ENCODE results near the gene CNGA2.
"Not testable (repeated sequence)": the region's sequence is repeated elsewhere in the genome, so short reads cannot be mapped to it uniquely, and the experiment has no call there.

The CNGA2 gene

DNA sequence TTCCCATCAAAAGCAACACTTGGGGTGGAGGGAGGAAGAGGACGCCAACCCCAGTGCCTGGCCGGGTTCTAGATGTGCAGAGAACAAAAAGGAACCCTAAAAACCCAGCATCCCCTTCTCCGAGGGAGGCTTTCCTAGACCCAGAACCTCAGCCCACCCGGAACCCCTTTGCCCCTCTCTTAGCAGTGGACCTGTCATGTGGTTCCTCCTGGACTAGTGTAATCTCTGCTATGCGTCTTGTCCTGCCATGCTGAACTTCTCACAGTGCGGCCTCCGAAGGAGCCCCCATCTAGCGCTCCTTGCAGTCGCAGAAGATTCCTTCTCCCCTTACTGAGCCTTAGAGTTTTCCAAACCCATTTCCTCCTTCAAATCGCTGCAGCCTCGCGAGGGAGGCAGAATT, 40.4 kb upstream of the CNGA2 start:
- H3K27ac ChIP-seq (ENCODE audit: low read depth, low read length): no peak overlapping the region
- no peaks in the 10 kb centered on the region for H4K20me1 ChIP-seq (ENCODE audit: control insufficient read depth, insufficient read depth, low read depth, low read length)
- no peaks in the 10 kb centered on the region for H3K36me3 ChIP-seq (ENCODE audit: control insufficient read depth, low read length)
- no peaks in the 10 kb centered on the region for H3K4me1 ChIP-seq (ENCODE audit: control insufficient read depth, low read length)
- H3K79me2 ChIP-seq (ENCODE audit: control insufficient read depth, low read length): no peaks in the 10 kb centered on the region
- no peaks in the 10 kb centered on the region for H3F3A ChIP-seq (ENCODE audit: control insufficient read depth, insufficient read depth)
- TF ChIP-seq EZH2phosphoT487 (IDR thresholded peaks at IDR 0.05; ENCODE audit: borderline replicate concordance, low read length): no peak
- TF ChIP-seq, protein P1, sequence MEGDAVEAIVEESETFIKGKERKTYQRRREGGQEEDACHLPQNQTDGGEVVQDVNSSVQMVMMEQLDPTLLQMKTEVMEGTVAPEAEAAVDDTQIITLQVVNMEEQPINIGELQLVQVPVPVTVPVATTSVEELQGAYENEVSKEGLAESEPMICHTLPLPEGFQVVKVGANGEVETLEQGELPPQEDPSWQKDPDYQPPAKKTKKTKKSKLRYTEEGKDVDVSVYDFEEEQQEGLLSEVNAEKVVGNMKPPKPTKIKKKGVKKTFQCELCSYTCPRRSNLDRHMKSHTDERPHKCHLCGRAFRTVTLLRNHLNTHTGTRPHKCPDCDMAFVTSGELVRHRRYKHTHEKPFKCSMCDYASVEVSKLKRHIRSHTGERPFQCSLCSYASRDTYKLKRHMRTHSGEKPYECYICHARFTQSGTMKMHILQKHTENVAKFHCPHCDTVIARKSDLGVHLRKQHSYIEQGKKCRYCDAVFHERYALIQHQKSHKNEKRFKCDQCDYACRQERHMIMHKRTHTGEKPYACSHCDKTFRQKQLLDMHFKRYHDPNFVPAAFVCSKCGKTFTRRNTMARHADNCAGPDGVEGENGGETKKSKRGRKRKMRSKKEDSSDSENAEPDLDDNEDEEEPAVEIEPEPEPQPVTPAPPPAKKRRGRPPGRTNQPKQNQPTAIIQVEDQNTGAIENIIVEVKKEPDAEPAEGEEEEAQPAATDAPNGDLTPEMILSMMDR (IDR thresholded peaks at IDR 0.05; ENCODE audit: low read depth, low read length, poor library complexity, severe bottlenecking): no peak
- H3K9me3 ChIP-seq (ENCODE audit: control insufficient read depth, insufficient read depth, low read length): no peaks in the 10 kb centered on the region
- H3K4me3 ChIP-seq (ENCODE audit: low read length): no peak overlapping the region
- no peak overlapping the region for H3K4me2 ChIP-seq (ENCODE audit: low read length)
- no peaks in the 10 kb centered on the region for H3K9me2 ChIP-seq (replicated peaks; ENCODE audit: control insufficient read depth, low read length)
- no peaks in the 10 kb centered on the region for H3K27me3 ChIP-seq (ENCODE audit: control insufficient read depth, low read length)

DNA sequence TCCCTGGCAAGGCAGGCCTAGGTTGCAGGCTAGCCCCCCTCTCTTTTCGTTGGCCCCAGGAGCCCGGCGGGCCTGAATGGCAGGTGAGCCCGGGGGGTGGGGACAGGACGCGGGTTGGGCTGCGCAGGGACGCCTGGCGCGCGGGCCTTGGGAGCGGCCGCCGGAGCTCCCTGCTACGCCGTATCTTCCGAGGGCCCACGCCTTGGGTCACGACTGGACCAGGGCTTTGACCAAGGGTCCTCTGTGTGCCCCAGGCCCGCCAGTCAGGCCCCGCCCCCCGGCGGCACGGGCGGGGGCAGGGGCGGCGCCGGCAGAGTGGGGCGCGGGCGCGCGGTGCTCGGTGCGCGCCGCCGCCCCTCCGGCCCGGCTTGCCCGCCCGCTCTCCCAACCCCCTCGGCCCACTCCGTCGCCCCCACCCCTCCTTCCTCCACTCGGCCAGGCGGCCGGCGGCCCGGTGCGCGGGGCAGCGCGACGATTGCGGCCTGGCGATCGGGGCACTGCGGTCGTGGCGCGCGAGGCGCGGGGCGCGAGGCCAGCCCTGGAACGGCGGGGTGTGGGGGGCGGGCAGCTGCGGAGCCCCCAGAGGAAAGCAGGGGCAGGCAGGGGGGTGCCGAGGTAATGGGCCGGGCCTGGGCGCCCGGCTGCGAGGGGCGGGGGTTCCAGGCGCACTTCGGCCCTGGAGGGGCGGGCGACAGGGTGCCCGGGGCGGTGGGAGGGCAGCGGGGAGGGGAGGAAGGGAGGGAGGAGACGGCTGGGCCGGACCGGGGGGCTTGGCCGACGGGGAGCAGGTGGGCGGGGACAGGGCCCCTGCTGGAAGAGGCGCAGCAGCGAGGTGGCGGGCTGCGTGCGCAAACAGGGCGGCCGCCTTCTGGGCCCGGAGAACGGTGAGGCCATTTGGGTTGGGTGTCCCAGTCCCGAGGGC, 39.6 kb upstream of the CNGA2 start, which contains the start of gene PRRG3:
Gene PRRG3 (plus strand): TSS at position 798 of the 922 bp plus-strand sequence. CDS start 3,357 bp downstream, outside the sequence.
- Histone ChIP-seq H3K9me3 (ENCODE audit: control insufficient read depth, insufficient read depth, low read length) (no peaks in the 10 kb centered on the region), H3K79me2 (ENCODE audit: control insufficient read depth, low read length) (no peaks in the 10 kb centered on the region), H3K36me3 (ENCODE audit: control insufficient read depth, low read length) (no peaks in the 10 kb centered on the region), H3K4me3 (ENCODE audit: low read length) (no peak within 1 kb of the TSS), H3K4me2 (ENCODE audit: low read length) (no peak within 1 kb of the TSS), H3F3A (ENCODE audit: control insufficient read depth, insufficient read depth) (no peaks in the 10 kb centered on the region), H3K27me3 (ENCODE audit: control insufficient read depth, low read length) (no peaks in the 10 kb centered on the region), H3K4me1 (ENCODE audit: control insufficient read depth, low read length) (no peaks in the 10 kb centered on the region), H3K9me2 (replicated peaks; ENCODE audit: control insufficient read depth, low read length) (no peaks in the 10 kb centered on the region), H4K20me1 (ENCODE audit: control insufficient read depth, insufficient read depth, low read depth, low read length) (no peaks in the 10 kb centered on the region), H3K27ac (ENCODE audit: low read depth, low read length) (no peak within 1 kb of the TSS)
- TF ChIP-seq EZH2phosphoT487 (IDR thresholded peaks at IDR 0.05; ENCODE audit: borderline replicate concordance, low read length): no peak
- TF ChIP-seq, protein P1 (IDR thresholded peaks at IDR 0.05; ENCODE audit: low read depth, low read length, poor library complexity, severe bottlenecking): no peak

DNA sequence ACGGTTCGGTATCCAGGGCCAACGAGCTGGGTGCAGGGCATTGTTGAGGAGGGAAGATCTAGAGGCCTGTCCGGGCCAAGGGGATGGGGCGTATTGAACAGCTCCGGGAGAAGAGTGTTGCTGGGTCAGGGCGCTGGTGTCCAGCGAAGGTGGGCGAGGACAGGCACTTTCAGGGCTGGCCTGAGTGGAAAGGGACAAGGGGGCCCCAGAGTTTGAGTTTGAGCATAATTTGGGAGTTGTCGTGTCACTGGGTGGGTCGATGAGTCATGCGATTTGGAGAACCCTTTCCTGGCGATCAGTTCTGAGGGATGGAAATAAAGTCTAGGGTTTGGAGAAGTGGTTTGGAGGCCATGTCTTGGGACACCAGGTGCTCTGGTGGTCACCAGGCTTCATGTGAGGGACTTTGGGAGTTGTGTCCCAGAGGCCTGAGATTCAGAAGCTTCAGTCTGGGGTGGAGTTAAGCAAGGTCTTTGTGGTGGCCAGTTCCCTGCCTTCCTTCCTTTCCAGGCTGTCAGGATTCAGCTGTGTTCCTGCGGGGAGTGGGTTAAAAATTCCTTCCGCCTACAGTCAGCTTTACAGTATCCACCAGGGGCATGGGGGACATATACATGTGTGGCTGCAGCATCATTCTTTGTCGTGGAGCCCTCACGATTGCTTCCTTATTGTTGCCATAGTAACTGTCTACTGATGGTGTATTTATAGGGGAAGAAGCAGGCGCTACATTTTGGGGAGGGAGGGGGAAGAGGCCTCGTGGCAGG, 38.8 kb upstream of the CNGA2 start:
- H3K36me3 ChIP-seq (ENCODE audit: control insufficient read depth, low read length): no peaks in the 10 kb centered on the region
- H3K79me2 ChIP-seq (ENCODE audit: control insufficient read depth, low read length): no peaks in the 10 kb centered on the region
- H3K4me1 ChIP-seq (ENCODE audit: control insufficient read depth, low read length): no peaks in the 10 kb centered on the region
- no peaks in the 10 kb centered on the region for H4K20me1 ChIP-seq (ENCODE audit: control insufficient read depth, insufficient read depth, low read depth, low read length)
- H3K4me3 ChIP-seq (ENCODE audit: low read length): no peak overlapping the region
- no peaks in the 10 kb centered on the region for H3K27me3 ChIP-seq (ENCODE audit: control insufficient read depth, low read length)
- no peak overlapping the region for H3K27ac ChIP-seq (ENCODE audit: low read depth, low read length)
- H3K4me2 ChIP-seq (ENCODE audit: low read length): no peak overlapping the region
- no peak for TF ChIP-seq EZH2phosphoT487 (IDR thresholded peaks at IDR 0.05; ENCODE audit: borderline replicate concordance, low read length)
- TF ChIP-seq, protein P1 (IDR thresholded peaks at IDR 0.05; ENCODE audit: low read depth, low read length, poor library complexity, severe bottlenecking): no peak
- no peaks in the 10 kb centered on the region for H3F3A ChIP-seq (ENCODE audit: control insufficient read depth, insufficient read depth)
- no peaks in the 10 kb centered on the region for H3K9me3 ChIP-seq (ENCODE audit: control insufficient read depth, insufficient read depth, low read length)
- H3K9me2 ChIP-seq (replicated peaks; ENCODE audit: control insufficient read depth, low read length): no peaks in the 10 kb centered on the region

DNA sequence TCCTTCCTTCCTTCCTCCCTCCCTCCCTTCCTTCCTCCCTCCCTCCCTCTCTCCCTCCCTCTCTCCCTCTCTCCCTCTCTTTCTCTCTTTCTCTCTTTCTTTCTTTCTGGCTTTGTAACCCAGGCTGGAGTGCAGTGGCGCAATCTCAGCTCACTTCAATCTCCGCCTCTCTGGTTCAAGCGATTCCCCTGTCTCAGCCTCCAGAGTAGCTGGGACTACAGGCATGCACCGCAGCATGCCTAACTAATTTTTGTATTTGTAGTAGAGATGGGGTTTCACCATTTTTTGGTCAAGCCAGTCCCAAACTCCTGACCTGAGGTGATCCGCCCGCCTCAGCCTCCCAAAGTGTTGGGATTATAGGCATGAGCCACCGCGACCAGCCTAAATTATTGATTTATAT, 37.5 kb upstream of the CNGA2 start:
- H3K9me3 ChIP-seq (ENCODE audit: control insufficient read depth, insufficient read depth, low read length); H3K4me3 ChIP-seq (ENCODE audit: low read length); H3K4me2 ChIP-seq (ENCODE audit: low read length); H3K4me1 ChIP-seq (ENCODE audit: control insufficient read depth, low read length); H4K20me1 ChIP-seq (ENCODE audit: control insufficient read depth, insufficient read depth, low read depth, low read length); H3K79me2 ChIP-seq (ENCODE audit: control insufficient read depth, low read length); H3F3A ChIP-seq (ENCODE audit: control insufficient read depth, insufficient read depth); H3K36me3 ChIP-seq (ENCODE audit: control insufficient read depth, low read length); H3K27ac ChIP-seq (ENCODE audit: low read depth, low read length); H3K9me2 ChIP-seq (replicated peaks; ENCODE audit: control insufficient read depth, low read length); H3K27me3 ChIP-seq (ENCODE audit: control insufficient read depth, low read length): not testable (repeated sequence)

All from DOHH2 (cell line).